IPS-18c (cell line): Measurements from ENCODE around the gene HELT.
A peak's percentile ranks its signal among the peaks of the same experiment; 100 is the strongest.
"Not testable (repeated sequence)": the region's sequence is repeated elsewhere in the genome, so short reads cannot be mapped to it uniquely, and the experiment has no call there.

ENCODE experiments used
- H3K4me3 ChIP-seq: 2 replicates; pipeline ENCODE4 v1.7.0; 2013; ENCODE audit warnings: low read depth, mild to moderate bottlenecking, low read length, moderate library complexity; ENCODE audit not compliant: insufficient read depth
- H3K9me3 ChIP-seq: one replicate; pipeline ENCODE4 v1.6.1; 2013; ENCODE audit warnings: mild to moderate bottlenecking, low read length, moderate library complexity; ENCODE audit not compliant: control insufficient read depth, insufficient read depth

HELT gene

GRCh38 chr4:185017964-185018772 is at the start of gene HELT:
Gene HELT (plus strand): TSS chr4:185018490. CDS start chr4:185018929, 439 bp downstream.
- Histone ChIP-seq H3K4me3 (peak within 1 kb of the TSS; percentile 36; the same call in 1 of the 2 replicates), H3K9me3 (peaks cover 2% of the 10 kb centered on the region)

- H3K4me3 ChIP-seq: no peak overlapping the region
- H3K9me3 ChIP-seq: no peaks in the 10 kb centered on the region
Measured at GRCh38 chr4:184968784-184969201, 49.5 kb upstream of the HELT start.

GRCh38 chr4:184969610-184970009 is 48.7 kb upstream of the HELT start:
- Histone ChIP-seq H3K4me3 (no peak overlapping the region), H3K9me3 (no peaks in the 10 kb centered on the region)

- no peaks in the 10 kb centered on the region for H3K9me3 ChIP-seq
- no peak overlapping the region for H3K4me3 ChIP-seq
Measured at GRCh38 chr4:184972991-184973390, 45.3 kb upstream of the HELT start.

- not testable (repeated sequence) for H3K9me3 ChIP-seq, H3K4me3 ChIP-seq
Measured at GRCh38 chr4:184976348-184976747, 41.9 kb upstream of the HELT start.

GRCh38 chr4:184977747-184978146 is 40.5 kb upstream of the HELT start:
- H3K4me3 ChIP-seq: no peak overlapping the region
- H3K9me3 ChIP-seq: no peaks in the 10 kb centered on the region

GRCh38 chr4:184978211-184978610 is 40.1 kb upstream of the HELT start:
- H3K9me3 ChIP-seq: no peaks in the 10 kb centered on the region
- no peak overlapping the region for H3K4me3 ChIP-seq

- Histone ChIP-seq H3K9me3 (no peaks in the 10 kb centered on the region), H3K4me3 (no peak overlapping the region)
Measured at GRCh38 chr4:184979461-184980124, 38.7 kb upstream of the HELT start.

- Histone ChIP-seq H3K4me3 (no peak overlapping the region), H3K9me3 (no peaks in the 10 kb centered on the region)
Measured at GRCh38 chr4:184980261-184980660, 38.0 kb upstream of the HELT start.

GRCh38 chr4:184983672-184984356 is 34.5 kb upstream of the HELT start:
- Histone ChIP-seq H3K4me3 (no peak overlapping the region), H3K9me3 (no peaks in the 10 kb centered on the region)

GRCh38 chr4:184987493-184988031 is 30.7 kb upstream of the HELT start:
- no peak overlapping the region for H3K4me3 ChIP-seq
- no peaks in the 10 kb centered on the region for H3K9me3 ChIP-seq

GRCh38 chr4:184988611-184989010 is 29.7 kb upstream of the HELT start:
- H3K9me3 ChIP-seq: no peaks in the 10 kb centered on the region
- no peak overlapping the region for H3K4me3 ChIP-seq

- not testable (repeated sequence) for H3K9me3 ChIP-seq, H3K4me3 ChIP-seq
Measured at GRCh38 chr4:184989283-184989682, 29.0 kb upstream of the HELT start.

- not testable (repeated sequence) for H3K4me3 ChIP-seq, H3K9me3 ChIP-seq
Measured at GRCh38 chr4:184990131-184990530, 28.2 kb upstream of the HELT start.

- peaks cover 2% of the 10 kb centered on the region for H3K9me3 ChIP-seq
- H3K4me3 ChIP-seq: no peak overlapping the region
Measured at GRCh38 chr4:184991860-184992259, 26.4 kb upstream of the HELT start.

GRCh38 chr4:184992422-184992821 is 25.9 kb upstream of the HELT start:
- H3K4me3 ChIP-seq: no peak overlapping the region
- peaks cover 2% of the 10 kb centered on the region for H3K9me3 ChIP-seq

- no peak overlapping the region for H3K4me3 ChIP-seq
- H3K9me3 ChIP-seq: peaks cover 2% of the 10 kb centered on the region
Measured at GRCh38 chr4:184993247-184993646, 25.0 kb upstream of the HELT start.
